ENCODE results near the gene DND1.
"Not testable (repeated sequence)": the region's sequence is repeated elsewhere in the genome, so short reads cannot be mapped to it uniquely, and the experiment has no call there.

The DND1 gene

DNA sequence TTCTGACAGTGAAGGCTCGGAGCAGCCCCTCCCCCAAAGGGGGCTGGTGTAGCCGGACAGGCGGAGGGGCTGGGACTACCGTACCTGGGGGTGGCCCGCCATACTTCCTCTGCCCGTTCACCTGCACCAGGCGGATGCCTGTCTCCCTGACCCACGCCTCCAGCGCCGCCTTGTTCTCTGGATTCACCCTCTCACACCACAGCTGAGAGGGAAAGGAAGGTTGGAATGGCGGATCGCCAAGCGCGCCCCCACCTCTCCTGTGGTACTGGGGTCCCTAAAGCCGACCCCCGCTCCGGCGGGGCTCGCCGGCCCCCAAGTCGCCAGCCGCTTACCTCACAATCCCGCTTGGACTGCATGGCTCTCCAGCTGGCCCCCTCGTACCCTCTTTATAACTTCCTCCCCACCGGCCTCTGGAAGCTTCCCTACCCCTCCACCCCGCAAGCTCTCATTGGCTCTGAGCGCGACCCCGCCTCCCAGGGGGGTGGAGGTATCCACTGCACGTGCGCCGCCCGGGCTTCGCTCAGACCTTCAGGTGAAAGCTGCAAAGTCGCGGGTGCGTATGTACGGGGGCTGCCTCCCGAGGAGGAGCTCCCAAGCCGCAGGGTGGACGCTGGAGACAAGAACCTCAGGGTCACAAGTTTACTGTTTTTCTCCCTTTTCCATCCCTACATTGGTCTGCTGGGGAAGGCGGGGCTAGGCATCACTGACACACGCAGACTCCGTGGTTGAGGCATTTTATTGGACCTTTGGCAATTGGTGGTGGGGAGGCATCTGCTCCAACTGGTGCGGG, at the start of gene DND1:
TSS of gene DND1 (minus strand) at position 390 of the 790 bp plus-strand sequence. CDS start at position 356, 34 bp downstream.
- TF ChIP-seq, protein P1, sequence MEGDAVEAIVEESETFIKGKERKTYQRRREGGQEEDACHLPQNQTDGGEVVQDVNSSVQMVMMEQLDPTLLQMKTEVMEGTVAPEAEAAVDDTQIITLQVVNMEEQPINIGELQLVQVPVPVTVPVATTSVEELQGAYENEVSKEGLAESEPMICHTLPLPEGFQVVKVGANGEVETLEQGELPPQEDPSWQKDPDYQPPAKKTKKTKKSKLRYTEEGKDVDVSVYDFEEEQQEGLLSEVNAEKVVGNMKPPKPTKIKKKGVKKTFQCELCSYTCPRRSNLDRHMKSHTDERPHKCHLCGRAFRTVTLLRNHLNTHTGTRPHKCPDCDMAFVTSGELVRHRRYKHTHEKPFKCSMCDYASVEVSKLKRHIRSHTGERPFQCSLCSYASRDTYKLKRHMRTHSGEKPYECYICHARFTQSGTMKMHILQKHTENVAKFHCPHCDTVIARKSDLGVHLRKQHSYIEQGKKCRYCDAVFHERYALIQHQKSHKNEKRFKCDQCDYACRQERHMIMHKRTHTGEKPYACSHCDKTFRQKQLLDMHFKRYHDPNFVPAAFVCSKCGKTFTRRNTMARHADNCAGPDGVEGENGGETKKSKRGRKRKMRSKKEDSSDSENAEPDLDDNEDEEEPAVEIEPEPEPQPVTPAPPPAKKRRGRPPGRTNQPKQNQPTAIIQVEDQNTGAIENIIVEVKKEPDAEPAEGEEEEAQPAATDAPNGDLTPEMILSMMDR (conservative IDR thresholded peaks at IDR 0.05; ENCODE audit: low read depth, low read length): no peak
- H3K4me3 ChIP-seq (ENCODE audit: low read length): no peak within 1 kb of the TSS
- no peak for DNase-seq (ENCODE audit: low read depth)

DNA sequence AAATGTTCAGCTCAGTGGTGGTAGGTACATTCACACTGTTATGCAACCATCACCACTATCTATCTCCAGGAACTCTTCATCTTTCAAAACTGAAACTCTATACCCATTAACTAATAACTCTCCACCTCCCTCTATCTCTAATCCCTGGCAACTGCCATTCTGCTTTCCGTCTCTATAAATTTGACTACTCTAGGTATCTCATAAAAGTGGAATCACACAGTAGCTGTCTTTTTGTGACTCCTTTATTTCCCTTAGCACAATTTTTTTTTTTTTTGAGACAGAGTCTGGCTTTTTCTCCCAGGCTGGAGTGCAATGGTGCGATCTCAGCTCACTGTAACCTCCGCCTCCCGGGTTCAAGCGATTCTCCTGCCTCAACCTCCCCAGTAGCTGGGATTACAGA, 48.0 kb upstream of the DND1 start:
- H3K4me3 ChIP-seq (ENCODE audit: low read length); DNase-seq (ENCODE audit: low read depth): not testable (repeated sequence)

DNA sequence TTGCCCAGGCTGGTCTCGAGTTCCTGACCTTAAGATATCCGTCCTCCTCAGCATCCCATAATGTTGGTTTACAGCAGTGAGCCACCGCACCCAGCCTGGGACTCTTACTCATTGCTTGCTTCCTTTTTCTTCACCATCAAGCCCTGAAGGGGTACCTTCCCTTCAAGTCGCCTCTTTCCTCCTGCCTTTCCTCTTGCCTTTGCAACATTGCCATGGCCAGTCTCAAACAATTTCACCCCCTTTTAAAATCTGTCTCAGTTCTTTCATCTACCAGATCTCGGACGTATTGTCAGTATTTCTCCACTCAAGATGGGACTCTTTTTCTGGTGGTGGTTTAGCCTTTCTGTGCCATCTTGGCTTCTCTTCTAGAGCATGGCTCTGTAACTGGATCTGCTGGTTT, 47.4 kb upstream of the DND1 start:
- not testable (repeated sequence) for DNase-seq (ENCODE audit: low read depth); H3K4me3 ChIP-seq (ENCODE audit: low read length)

DNA sequence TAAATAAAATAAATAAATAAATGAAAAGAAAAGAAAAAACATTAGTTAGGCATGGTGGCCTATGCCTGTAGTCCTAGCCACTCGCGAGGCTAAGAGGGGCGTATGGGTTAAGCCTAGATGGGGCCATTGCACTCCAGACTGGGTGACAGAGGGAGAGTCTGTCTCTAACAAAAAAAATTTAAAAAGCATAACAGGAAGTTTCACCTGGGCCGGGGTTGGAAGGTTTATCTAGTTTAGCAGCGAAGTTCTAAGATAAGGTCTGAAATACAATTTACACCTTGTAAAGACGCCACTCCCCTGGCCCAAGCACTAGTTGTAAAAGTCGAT, 44.9 kb upstream of the DND1 start:
- no peak for DNase-seq (ENCODE audit: low read depth)
- H3K4me3 ChIP-seq (ENCODE audit: low read length): peak overlapping the region; percentile 26
- TF ChIP-seq, protein P1 (conservative IDR thresholded peaks at IDR 0.05; ENCODE audit: low read depth, low read length): no peak

DNA sequence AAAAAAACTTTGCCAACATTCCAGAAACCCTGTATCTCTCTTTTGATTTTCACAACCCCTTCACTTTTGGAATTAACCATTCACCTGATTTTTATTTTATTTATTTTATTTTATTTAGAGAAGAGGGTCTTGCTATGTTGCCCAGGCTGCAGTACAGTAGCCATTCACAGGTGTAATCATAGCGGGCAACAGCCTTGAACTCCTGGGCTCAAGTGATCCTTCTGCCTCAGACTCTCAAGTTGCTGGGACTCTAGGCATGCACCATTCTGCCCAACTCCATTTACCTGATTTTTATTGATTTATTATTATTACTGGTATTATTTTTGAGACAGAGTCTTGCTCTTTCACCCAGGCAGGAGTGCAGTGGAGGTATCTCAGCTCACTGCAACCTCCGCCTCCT, 42.9 kb upstream of the DND1 start:
- not testable (repeated sequence) for DNase-seq (ENCODE audit: low read depth)

DNA sequence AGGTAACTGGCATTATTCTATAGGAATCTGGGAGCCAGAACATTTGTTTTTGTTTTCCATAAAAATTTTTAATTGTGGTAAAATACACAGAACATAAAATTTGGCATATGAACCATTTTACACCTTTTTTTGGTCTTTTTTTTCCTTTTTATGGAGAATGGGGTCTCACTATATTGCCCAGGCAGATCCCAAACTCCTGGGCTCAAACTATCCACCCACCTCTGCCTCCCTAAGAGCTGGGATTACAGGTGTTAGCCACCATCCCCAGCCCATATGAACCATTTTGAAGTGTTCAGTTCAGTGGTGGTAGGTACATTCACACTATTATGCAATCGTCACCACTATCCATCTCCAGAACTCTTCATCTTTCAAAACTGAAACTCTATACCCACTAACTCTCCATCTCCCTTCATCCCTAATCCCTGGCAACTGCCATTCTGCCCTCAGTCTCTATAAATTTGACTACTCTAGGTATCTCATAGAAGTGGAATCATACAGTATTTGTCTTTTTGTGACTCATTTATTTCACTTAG, 40.3 kb upstream of the DND1 start:
- TF ChIP-seq, protein P1 (conservative IDR thresholded peaks at IDR 0.05; ENCODE audit: low read depth, low read length): no peak
- H3K4me3 ChIP-seq (ENCODE audit: low read length): no peak overlapping the region
- DNase-seq (ENCODE audit: low read depth): no peak

More for the DNA sequence above, 42.9 kb upstream of the DND1 start:
- H3K4me3 ChIP-seq (ENCODE audit: low read length): not testable (repeated sequence)

DNA sequence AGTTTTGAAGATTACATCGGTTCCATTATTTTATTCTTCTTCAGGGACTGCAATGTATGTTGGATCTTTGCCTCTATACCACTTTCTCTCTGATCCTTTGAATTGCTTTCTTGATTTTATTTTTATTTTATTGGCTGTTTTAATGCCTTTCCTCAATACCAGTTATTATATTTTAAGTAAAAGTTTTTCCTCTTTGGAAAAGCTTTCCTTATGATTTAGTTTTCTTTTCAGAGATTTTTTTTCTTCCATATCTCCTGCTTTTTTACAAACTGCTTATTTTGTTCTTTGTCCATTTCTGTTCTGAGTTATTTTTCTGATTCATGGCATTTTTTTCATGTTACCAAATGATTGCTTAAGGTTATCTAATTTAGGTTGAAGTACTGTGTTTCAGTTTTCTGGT, 38.4 kb upstream of the DND1 start:
- no peak for DNase-seq (ENCODE audit: low read depth)
- H3K4me3 ChIP-seq (ENCODE audit: low read length): no peak overlapping the region
- TF ChIP-seq, protein P1 (conservative IDR thresholded peaks at IDR 0.05; ENCODE audit: low read depth, low read length): no peak

DNA sequence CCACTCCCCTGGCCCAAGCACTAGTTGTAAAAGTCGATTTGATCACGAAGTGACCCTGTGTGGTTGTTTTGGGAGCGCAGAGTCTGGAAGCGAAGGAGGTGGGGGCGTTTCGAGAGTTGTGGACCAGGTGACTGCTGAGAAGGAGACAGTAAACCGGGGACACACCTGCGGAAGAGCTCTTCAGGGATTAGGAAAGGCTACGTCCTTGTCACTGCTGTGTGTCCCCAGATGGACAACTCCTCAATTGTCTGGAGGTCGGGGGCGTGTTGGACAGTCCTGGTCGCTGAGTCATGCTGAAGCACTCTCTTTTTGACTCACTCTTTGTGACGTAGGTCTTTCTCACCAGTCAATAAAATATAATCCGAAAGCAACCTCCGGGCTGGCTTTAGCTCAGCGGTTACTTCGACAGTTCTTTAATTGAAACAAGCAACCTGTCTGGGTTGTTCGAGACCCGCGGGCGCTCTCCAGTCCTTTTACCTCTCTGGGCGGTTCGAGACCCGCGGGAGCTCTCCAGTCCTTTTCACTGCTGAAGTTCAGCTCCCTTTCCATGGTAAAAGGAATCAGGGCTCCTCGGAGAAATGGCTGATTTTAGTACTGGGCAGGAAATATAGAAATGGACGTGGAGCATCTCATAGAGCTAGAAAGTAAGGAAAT, 37.6 kb upstream of the DND1 start:
- DNase-seq (ENCODE audit: low read depth): peak; percentile 92
- H3K4me3 ChIP-seq (ENCODE audit: low read length): peak overlapping the region; percentile 77
- TF ChIP-seq, protein P1 (conservative IDR thresholded peaks at IDR 0.05; ENCODE audit: low read depth, low read length): no peak

DNA sequence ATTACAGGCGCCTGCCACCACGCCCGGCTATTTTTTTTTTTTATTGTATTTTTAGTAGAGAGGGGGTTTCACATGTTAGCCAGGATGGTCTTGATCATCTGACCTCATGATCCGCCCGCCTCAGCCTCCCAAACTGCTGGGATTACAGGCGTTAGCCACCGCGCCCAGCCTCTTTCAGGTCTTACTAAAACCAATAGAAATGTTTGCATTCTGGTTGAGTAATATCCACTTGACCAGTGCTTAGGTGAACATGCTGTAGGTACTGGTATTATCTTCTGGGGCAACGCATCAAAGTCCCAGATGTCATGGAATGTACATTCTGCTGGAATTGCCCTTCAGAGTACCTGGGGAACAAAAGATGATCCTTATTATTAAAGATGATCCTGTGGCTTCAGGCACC, 35.4 kb upstream of the DND1 start:
- DNase-seq (ENCODE audit: low read depth); H3K4me3 ChIP-seq (ENCODE audit: low read length): not testable (repeated sequence)

Data from retinal pigment epithelial cell (primary cell).